H1 (cell line): ENCODE data around the gene PNRC1. TPM values are rescaled to one million over a fixed set of nuclear protein-coding genes. Genes with fewer than 3 reads are reported as not detected.

ENCODE experiments used
- CTCF ChIA-PET: fragments of 300-600 bp; sonication (Branson Sonifier 250); formaldehyde crosslinking; loops from one replicate; lab custom pipeline; 2021; ENCODE audit not compliant: partially characterized antibody; lab: Charles Lee
- POLR2A ChIA-PET: fragments of 300-600 bp; sonication (Branson Sonifier 250); formaldehyde crosslinking; loops from one replicate; lab custom pipeline; 2021; ENCODE audit warnings: inconsistent platforms; ENCODE audit not compliant: partially characterized antibody; lab: Charles Lee
- DNase-seq, 2 experiments: peaks; one replicate each; pipeline versions ENCODE4 v3.0.0 to v3.0.0-alpha.2; 2010 to 2022; ENCODE audit warnings: low spot score in 2 of 2, low read depth in 1 of 2, mixed read lengths in 1 of 2
- FAIRE-seq: peaks from 2 replicates; lab custom pipeline; 2011; peaks lifted over from hg19 to GRCh38; lab: Jason Lieb, UNC
- H2AFZ ChIP-seq: 2 replicates; pipeline ENCODE4 v1.8.1; 2012; ENCODE audit warnings: low read length, inconsistent platforms
- H2AK5ac ChIP-seq: 2 replicates; pipeline ENCODE4 v1.6.1; 2013; ENCODE audit warnings: low read depth, low read length
- H2BK120ac ChIP-seq: replicated peaks from 2 replicates; pipeline ENCODE3; 2013; ENCODE audit warnings: low read depth, low read length, inconsistent platforms
- H2BK12ac ChIP-seq: 2 replicates; pipeline ENCODE4 v1.6.1; 2013; ENCODE audit warnings: low read depth, low read length
- H2BK15ac ChIP-seq: 2 replicates; pipeline ENCODE4 v1.6.1; 2013; ENCODE audit warnings: low read length
- H2BK20ac ChIP-seq: 2 replicates; pipeline ENCODE4 v1.6.1; 2013; ENCODE audit warnings: low read length
- H2BK5ac ChIP-seq: 2 replicates; pipeline ENCODE4 v1.6.1; 2013; ENCODE audit warnings: low read depth, low read length
- H3K14ac ChIP-seq: 2 replicates; pipeline ENCODE4 v1.6.1; 2013; ENCODE audit warnings: inconsistent platforms; ENCODE audit not compliant: insufficient read length
- H3K18ac ChIP-seq: 2 replicates; pipeline ENCODE4 v1.6.1; 2013; ENCODE audit warnings: low read length; ENCODE audit errors: extremely low read depth
- H3K23ac ChIP-seq: 2 replicates; pipeline ENCODE4 v1.6.1; 2013; ENCODE audit warnings: inconsistent platforms; ENCODE audit not compliant: insufficient read length
- H3K23me2 ChIP-seq: 2 replicates; pipeline ENCODE4 v1.6.1; 2013; ENCODE audit warnings: low read depth, low read length
- H3K27ac ChIP-seq: 2 replicates; pipeline ENCODE4 v1.6.1; 2011; ENCODE audit warnings: low read depth, low read length, inconsistent platforms
- H3K27me3 ChIP-seq, 4 experiments: replicated peaks in 1 of 4; 1 replicate in 1 of 4; 2 replicates in 3 of 4; pipeline versions ENCODE4 v1.6.1 to v1.8.1; 2011 to 2013; ENCODE audit warnings: low read length in 3 of 4, mild to moderate bottlenecking in 3 of 4, inconsistent platforms in 2 of 4, mixed read lengths in 2 of 4, moderate library complexity in 1 of 4; ENCODE audit not compliant: control insufficient read depth in 3 of 4, insufficient read depth in 3 of 4; ENCODE audit errors: extremely low read depth in 1 of 4
- H3K36me3 ChIP-seq, 4 experiments: 2 replicates each; pipeline versions ENCODE4 v1.6.1 to v1.8.1; 2011 to 2013; ENCODE audit warnings: mild to moderate bottlenecking in 4 of 4, low read length in 3 of 4, moderate library complexity in 2 of 4, control low read depth in 1 of 4, inconsistent platforms in 1 of 4; ENCODE audit not compliant: insufficient read depth in 4 of 4, control insufficient read depth in 2 of 4
- H3K4ac ChIP-seq: replicated peaks from 2 replicates; pipeline ENCODE3; 2013; ENCODE audit warnings: low read length, low read depth, mixed read lengths, inconsistent platforms; ENCODE audit not compliant: insufficient read length
- H3K4me1 ChIP-seq, 4 experiments: replicated peaks in 1 of 4; 1 replicate in 1 of 4; 2 replicates in 3 of 4; pipeline versions ENCODE4 v1.6.1 to v1.8.1; 2011 to 2013; ENCODE audit warnings: low read length in 3 of 4, inconsistent platforms in 2 of 4, mixed read lengths in 1 of 4; ENCODE audit not compliant: insufficient read depth in 4 of 4, control insufficient read depth in 3 of 4
- H3K4me2 ChIP-seq, 2 experiments: 2 replicates each; pipeline versions ENCODE4 v1.6.1 to v1.8.1; 2011 to 2013; ENCODE audit warnings: low read depth in 2 of 2, low read length in 2 of 2, control low read depth in 1 of 2, inconsistent platforms in 1 of 2, mild to moderate bottlenecking in 1 of 2; ENCODE audit not compliant: insufficient read depth in 1 of 2
- H3K4me3 ChIP-seq, 4 experiments: fragments of 200-600, 300-600 bp in 1 of 4; sonication (generic), shearing (Covaris generic), sonication (Bioruptor Twin) in 1 of 4; 2 replicates each; pipeline versions ENCODE4 v1.5.1 to v1.8.1; 2011 to 2016; ENCODE audit warnings: low read length in 4 of 4, low read depth in 3 of 4, control low read depth in 2 of 4, inconsistent platforms in 2 of 4, mild to moderate bottlenecking in 2 of 4, mixed read lengths in 1 of 4, moderate library complexity in 1 of 4; ENCODE audit not compliant: insufficient read depth in 2 of 4; ENCODE audit errors: extremely low read depth in 1 of 4
- H3K56ac ChIP-seq: replicated peaks from 2 replicates; pipeline ENCODE3; 2013; ENCODE audit warnings: low read depth, mild to moderate bottlenecking, mixed read lengths, low read length, inconsistent platforms; ENCODE audit not compliant: insufficient read length
- H3K79me1 ChIP-seq: 2 replicates; pipeline ENCODE4 v1.6.1; 2013; ENCODE audit warnings: low read depth, low read length, control low read depth
- H3K79me2 ChIP-seq, 2 experiments: 2 replicates each; pipeline versions ENCODE4 v1.6.1 to v1.8.1; 2012 to 2013; ENCODE audit warnings: low read length in 2 of 2, mild to moderate bottlenecking in 2 of 2, inconsistent platforms in 1 of 2; ENCODE audit not compliant: insufficient read depth in 2 of 2, control insufficient read depth in 1 of 2
- H3K9ac ChIP-seq, 4 experiments: replicated peaks in 1 of 4; 1 replicate in 1 of 4; 2 replicates in 3 of 4; pipeline versions ENCODE4 v1.6.1 to v1.8.1; 2011 to 2013; ENCODE audit warnings: low read depth in 3 of 4, low read length in 3 of 4, control low read depth in 2 of 4, mild to moderate bottlenecking in 2 of 4, moderate library complexity in 2 of 4, inconsistent platforms in 1 of 4; ENCODE audit errors: extremely low read depth in 1 of 4
- H3K9me3 ChIP-seq, 2 experiments: 2 replicates each; pipeline versions ENCODE4 v1.6.1 to v1.8.1; 2012 to 2013; ENCODE audit warnings: mild to moderate bottlenecking in 2 of 2, moderate library complexity in 2 of 2, control low read depth in 1 of 2, inconsistent platforms in 1 of 2, low read depth in 1 of 2, low read length in 1 of 2, mixed read lengths in 1 of 2; ENCODE audit not compliant: insufficient read depth in 2 of 2
- H4K20me1 ChIP-seq, 2 experiments: replicated peaks in 1 of 2; 2 replicates each; pipeline versions ENCODE3 to v1.8.1; 2011 to 2013; ENCODE audit warnings: inconsistent platforms in 2 of 2, low read length in 2 of 2, mild to moderate bottlenecking in 1 of 2; ENCODE audit not compliant: insufficient read depth in 2 of 2, control insufficient read depth in 1 of 2
- H4K5ac ChIP-seq: 2 replicates; pipeline ENCODE4 v1.6.1; 2013; ENCODE audit warnings: low read length, low read depth, mixed read lengths, inconsistent platforms; ENCODE audit not compliant: insufficient read length
- H4K8ac ChIP-seq: 2 replicates; pipeline ENCODE4 v1.8.0; 2013; ENCODE audit warnings: mild to moderate bottlenecking, moderate library complexity, low read length, inconsistent platforms; ENCODE audit not compliant: insufficient read depth; ENCODE audit errors: extremely low read depth
- H4K91ac ChIP-seq: replicated peaks from 2 replicates; pipeline ENCODE3; 2013; ENCODE audit warnings: low read length, mixed read lengths, inconsistent platforms; ENCODE audit not compliant: insufficient read length
- ATF2 ChIP-seq: IDR thresholded peaks from 2 replicates; pipeline ENCODE4 v1.6.1; 2012; ENCODE audit warnings: low read length, inconsistent platforms
- CEBPB ChIP-seq: IDR thresholded peaks from 2 replicates; pipeline ENCODE4 v1.6.1; 2012; ENCODE audit warnings: low read depth, low read length
- E2F6 ChIP-seq: IDR thresholded peaks from 2 replicates; pipeline ENCODE4 v1.6.1; 2012; ENCODE audit warnings: inconsistent platforms
- EZH2 ChIP-seq: fragments of 200-600 bp; sonication (generic); IDR thresholded peaks from 2 replicates; pipeline ENCODE4 v1.7.1; 2012; ENCODE audit warnings: low read depth, mild to moderate bottlenecking, moderate library complexity, low read length, inconsistent platforms; ENCODE audit not compliant: severe bottlenecking
- HDAC2 ChIP-seq, 2 experiments: fragments of 300-600 bp in 1 of 2; sonication (generic) in 1 of 2; IDR thresholded peaks; 2 replicates each; pipeline ENCODE4 v1.6.1; 2011 to 2012; ENCODE audit warnings: low read depth in 2 of 2, low read length in 2 of 2, mild to moderate bottlenecking in 2 of 2, moderate library complexity in 2 of 2, borderline replicate concordance in 1 of 2, inconsistent platforms in 1 of 2
- YY1 ChIP-seq: IDR thresholded peaks from 2 replicates; pipeline ENCODE4 v1.6.1; 2011; ENCODE audit warnings: low read depth, mild to moderate bottlenecking, low read length
- WGBS, 2 experiments: shearing (Covaris generic) in 1 of 2; methylation state at CpG; one replicate each; pipeline versions ENCODE4 v1.1.6 to v1.1.7; 2013 to 2015; ENCODE audit warnings: low lambda C conversion rate in 2 of 2, mixed read lengths in 2 of 2, inconsistent platforms in 1 of 2, low coverage in 1 of 2, missing lambda C conversion rate in 1 of 2; ENCODE audit not compliant: insufficient replicate concordance in 2 of 2, insufficient coverage in 1 of 2, insufficient read length in 1 of 2; ENCODE audit errors: extremely low coverage in 1 of 2, missing lambda C conversion rate in 1 of 2; 5-methylcytosine and 5-hydroxymethylcytosine counted together
- polyA plus RNA-seq, 7 experiments: library from polyadenylated mRNA; depleted of rRNA in 3 of 7; stranded (reverse) in 5 of 7; unstranded in 2 of 7; fragments of >200 nt in 5 of 7; fragments of 200-250 nt in 2 of 7; gene quantifications; 1 replicate in 5 of 7; 2 replicates in 1 of 7; 4 replicates in 1 of 7; pipeline versions ENCODE4 v1.2.1 to v1.2.3, GENCODE V29; 2011 to 2013; ENCODE audit warnings: missing spikeins in 2 of 7, mixed read lengths in 2 of 7
- total RNA-seq: library from RNA; stranded (reverse); fragmentation: NEBNext Ultra II Directional; extraction: Animal tissue kit (Norgen Biotek cat#: 25700); gene quantifications from 2 replicates; pipeline ENCODE4 v1.2.1, GENCODE V29; 2021

The PNRC1 gene
- total and polyA plus RNA-seq, 2 of the 8 experiments (the other 6 are each of a cell fraction or from before 2014, with no cell fraction given) = 6.3 to 48.5 TPM

GRCh38 chr6:89118931-89119330, 38.4 kb downstream of the PNRC1 start:
- H2BK5ac ChIP-seq = no peak overlapping the region
- no peaks in the 10 kb centered on the region for H3K4me1 ChIP-seq
- TF ChIP-seq EZH2 = peak; percentile 27
- no peak for TF ChIP-seq ATF2
- no peak for TF ChIP-seq E2F6
- TF ChIP-seq CEBPB = no peak
- TF ChIP-seq YY1 = no peak
- no peak for TF ChIP-seq HDAC2 (IDR thresholded peaks at IDR 0.05; ENCODE audit: borderline replicate concordance in 1 of 2, low read depth in 2 of 2, low read length in 2 of 2)
- no peak for FAIRE-seq
- no peak overlapping the region for H3K23ac ChIP-seq
- H2AK5ac ChIP-seq = no peak overlapping the region
- H3K56ac ChIP-seq = no peak overlapping the region
- no peak overlapping the region for H2AFZ ChIP-seq
- no peaks in the 10 kb centered on the region; a peak in 1 of 4 replicates for H3K79me2 ChIP-seq
- H2BK20ac ChIP-seq = no peak overlapping the region
- H2BK12ac ChIP-seq = no peak overlapping the region
- no peak for DNase-seq
- no peak overlapping the region for H4K91ac ChIP-seq
- ChIA-PET CTCF (interaction anchor here (0.9 to 5.1 kb wide), 4 partner anchors 8 to 136 kb away, joined by 3 to 43 read pairs (median 6); partner anchors contain the start of gene PNRC1), POLR2A (interaction anchor here (0.9 to 1.0 kb wide), 2 partner anchors 120 to 137 kb away, joined by 3 read pairs; no protein-coding TSS in a partner anchor)
- peaks cover 4% of the 10 kb centered on the region; the same call in 1 of the 2 replicates for H3K23me2 ChIP-seq
- H3K79me1 ChIP-seq = no peaks in the 10 kb centered on the region; the same call in 1 of the 2 replicates
- no peaks in the 10 kb centered on the region for H3K36me3 ChIP-seq
- no peak overlapping the region for H3K9ac ChIP-seq
- H3K14ac ChIP-seq = no peak overlapping the region
- whole genome bisulfite sequencing, 2 experiments = 83% methylated on average over 8 of the region's 8 CpGs; no CpG with 5 or more reads in 1 of the 2 experiments
- no peak overlapping the region for H3K4ac ChIP-seq
- no peak overlapping the region for H4K5ac ChIP-seq
- H3K4me2 ChIP-seq = no peak overlapping the region; a peak in 1 of 4 replicates
- H4K20me1 ChIP-seq = no peaks in the 10 kb centered on the region
- no peak overlapping the region for H3K4me3 ChIP-seq
- H3K9me3 ChIP-seq = no peaks in the 10 kb centered on the region
- H3K18ac ChIP-seq = no peak overlapping the region
- H2BK15ac ChIP-seq = no peak overlapping the region
- no peak overlapping the region for H2BK120ac ChIP-seq
- H3K27me3 ChIP-seq = peaks cover 7 to 28% (median 15%) of the 10 kb centered on the region in 4 experiments
- H3K27ac ChIP-seq = no peak overlapping the region
- H4K8ac ChIP-seq = no peak overlapping the region
